Activated CD4-positive, alpha-beta T cell treated with anti-CD3 and anti-CD28 coated beads for 4 hours (primary cell): ENCODE data around the gene PLEKHH3.
A peak's percentile ranks its signal among the peaks of the same experiment; 100 is the strongest.
"Not testable (repeated sequence)": the region's sequence is repeated elsewhere in the genome, so short reads cannot be mapped to it uniquely, and the experiment has no call there.

Experiments
- DNase-seq, 2 donors: peaks; one replicate each; pipeline ENCODE4 v3.0.0-alpha.2; 2020

PLEKHH3 gene

GRCh38 chr17:42670789-42671657 is 5.8 kb downstream of the PLEKHH3 start:
- DNase-seq, result no peak

DNA sequence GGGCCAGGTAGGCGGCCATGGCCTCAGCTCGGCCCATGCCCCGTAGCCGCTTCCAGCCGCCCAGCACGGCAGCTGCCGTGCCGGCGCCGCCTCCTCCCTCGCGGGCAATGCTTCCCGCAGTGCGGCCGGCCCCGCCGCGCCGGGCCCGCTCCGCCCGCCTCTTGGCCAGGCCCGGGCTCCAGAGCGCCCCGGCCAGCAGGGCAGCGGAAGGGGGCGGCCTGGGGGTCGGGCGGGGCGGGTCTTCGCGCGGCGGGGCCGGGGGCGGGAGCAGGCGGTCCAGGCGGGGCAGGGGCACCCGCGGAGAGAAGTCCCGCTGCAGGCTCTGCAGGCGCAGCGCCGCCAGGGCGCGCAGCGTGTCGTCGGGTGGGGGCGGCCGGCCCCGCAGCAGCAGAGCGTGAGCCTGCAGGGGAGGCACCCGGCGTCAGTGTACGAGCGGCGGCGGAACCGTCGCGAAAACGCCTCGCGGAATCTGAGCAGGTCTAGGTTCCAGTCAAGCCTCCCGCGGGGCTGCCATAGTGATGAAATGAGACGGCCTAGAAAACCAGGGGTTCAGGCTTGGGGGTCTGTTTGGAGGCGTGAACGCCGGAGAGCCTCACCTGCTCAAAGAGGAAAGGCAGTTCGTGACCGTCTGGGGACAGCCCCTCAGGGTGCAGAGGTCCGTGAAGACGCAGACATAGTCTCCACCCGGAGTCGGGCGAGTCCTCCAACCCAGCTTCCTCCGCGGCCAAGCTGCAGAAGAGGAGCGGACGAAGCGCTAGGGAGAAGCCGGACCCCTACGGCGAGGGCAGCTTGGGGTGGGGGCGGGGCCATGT is 6.6 kb downstream of the PLEKHH3 start:
- DNase-seq, result peak in 1 of 2 donors; percentile 45

DNA sequence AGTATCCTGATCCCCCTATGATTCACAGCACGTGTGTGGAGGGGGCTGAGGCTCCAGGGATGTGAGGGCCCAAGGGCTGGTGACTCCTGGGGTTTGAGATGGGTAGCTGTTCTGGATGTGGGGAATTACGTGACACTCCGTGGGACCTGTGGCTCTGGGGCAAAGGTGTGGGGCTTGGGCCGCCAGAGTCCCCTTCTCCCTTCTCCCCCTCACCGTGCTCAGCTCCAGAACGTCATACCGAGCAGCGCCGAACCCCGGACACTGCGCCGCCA is 7.2 kb downstream of the PLEKHH3 start:
- no peak for DNase-seq

- DNase-seq, result no peak
Measured at GRCh38 chr17:42667088-42667951, 9.5 kb downstream of the PLEKHH3 start.

DNA sequence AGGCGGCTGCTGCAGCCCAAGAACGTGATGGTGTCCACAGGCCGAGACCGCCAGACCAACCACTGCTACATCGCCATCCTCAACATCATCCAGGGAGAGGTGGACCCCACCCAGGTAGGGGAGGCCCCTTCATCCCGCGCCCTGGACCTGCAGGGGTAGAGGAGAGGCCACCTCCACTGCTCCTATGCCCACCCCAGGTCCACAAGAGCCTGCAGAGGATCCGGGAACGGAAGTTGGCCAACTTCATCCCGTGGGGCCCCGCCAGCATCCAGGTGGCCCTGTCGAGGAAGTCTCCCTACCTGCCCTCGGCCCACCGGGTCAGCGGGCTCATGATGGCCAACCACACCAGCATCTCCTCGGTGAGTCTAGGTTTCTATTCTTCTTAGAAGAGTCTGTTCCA is 10.7 kb downstream of the PLEKHH3 start:
- not testable (repeated sequence) for DNase-seq

GRCh38 chr17:42665581-42666001 is 11.2 kb downstream of the PLEKHH3 start:
- DNase-seq, result no peak

DNA sequence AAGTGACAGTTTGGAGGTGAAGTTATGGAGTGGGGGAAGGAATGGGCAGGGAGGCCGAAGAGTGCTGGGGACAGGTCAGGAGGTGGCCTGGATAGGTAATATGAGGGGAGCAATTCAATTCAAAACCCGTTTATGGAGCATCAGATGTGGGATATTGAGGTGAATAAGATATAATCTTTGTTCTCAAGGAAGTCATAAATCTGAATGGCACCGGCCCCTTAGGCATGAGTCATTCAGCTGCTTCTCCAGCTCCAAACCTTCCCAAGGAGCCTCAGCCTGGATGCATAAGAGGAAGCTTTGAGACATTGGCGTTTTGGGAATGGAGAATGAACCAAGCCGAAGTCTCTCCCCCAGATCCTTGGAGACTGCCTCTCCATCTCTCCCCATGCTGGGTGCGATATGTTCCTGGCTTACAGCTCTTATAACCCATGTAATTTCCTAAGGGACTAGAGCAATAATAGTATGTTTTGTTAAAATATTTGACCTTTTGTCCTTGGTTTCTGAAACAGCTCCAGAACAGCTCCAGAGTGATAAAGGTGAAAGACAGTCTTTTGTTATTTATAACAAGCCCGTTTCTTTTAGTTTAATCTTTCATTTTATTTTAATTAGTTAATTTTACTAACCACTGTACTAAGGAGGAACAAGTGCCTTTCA is 16.0 kb downstream of the PLEKHH3 start:
- no peak for DNase-seq

DNA sequence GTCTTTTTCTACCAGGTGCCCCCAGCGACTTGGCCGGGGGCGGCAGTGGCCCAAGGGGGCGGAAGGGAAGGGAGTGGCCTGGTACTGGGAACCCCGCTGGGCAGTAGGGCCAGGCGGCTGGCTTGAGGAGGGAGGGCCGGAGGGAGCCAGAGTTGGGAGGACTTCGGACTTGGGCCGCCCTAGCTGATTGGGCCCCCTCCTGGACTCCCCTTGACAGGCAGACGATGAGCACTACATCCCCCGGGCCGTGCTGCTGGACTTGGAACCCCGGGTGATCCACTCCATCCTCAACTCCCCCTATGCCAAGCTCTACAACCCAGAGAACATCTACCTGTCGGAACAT is 16.9 kb downstream of the PLEKHH3 start:
- not testable (repeated sequence) for DNase-seq

- peak; percentile 76 to 79 for DNase-seq
Measured at GRCh38 chr17:42659079-42659931, 17.5 kb downstream of the PLEKHH3 start, which contains the start of gene TUBG2. TSS of gene TUBG2 (plus strand) at chr17:42659284. CDS start at chr17:42659504, 220 bp downstream.

GRCh38 chr17:42657824-42658588 is 18.8 kb downstream of the PLEKHH3 start:
- no peak for DNase-seq

- no peak for DNase-seq
Measured at GRCh38 chr17:42655528-42655927, 21.3 kb downstream of the PLEKHH3 start.

DNA sequence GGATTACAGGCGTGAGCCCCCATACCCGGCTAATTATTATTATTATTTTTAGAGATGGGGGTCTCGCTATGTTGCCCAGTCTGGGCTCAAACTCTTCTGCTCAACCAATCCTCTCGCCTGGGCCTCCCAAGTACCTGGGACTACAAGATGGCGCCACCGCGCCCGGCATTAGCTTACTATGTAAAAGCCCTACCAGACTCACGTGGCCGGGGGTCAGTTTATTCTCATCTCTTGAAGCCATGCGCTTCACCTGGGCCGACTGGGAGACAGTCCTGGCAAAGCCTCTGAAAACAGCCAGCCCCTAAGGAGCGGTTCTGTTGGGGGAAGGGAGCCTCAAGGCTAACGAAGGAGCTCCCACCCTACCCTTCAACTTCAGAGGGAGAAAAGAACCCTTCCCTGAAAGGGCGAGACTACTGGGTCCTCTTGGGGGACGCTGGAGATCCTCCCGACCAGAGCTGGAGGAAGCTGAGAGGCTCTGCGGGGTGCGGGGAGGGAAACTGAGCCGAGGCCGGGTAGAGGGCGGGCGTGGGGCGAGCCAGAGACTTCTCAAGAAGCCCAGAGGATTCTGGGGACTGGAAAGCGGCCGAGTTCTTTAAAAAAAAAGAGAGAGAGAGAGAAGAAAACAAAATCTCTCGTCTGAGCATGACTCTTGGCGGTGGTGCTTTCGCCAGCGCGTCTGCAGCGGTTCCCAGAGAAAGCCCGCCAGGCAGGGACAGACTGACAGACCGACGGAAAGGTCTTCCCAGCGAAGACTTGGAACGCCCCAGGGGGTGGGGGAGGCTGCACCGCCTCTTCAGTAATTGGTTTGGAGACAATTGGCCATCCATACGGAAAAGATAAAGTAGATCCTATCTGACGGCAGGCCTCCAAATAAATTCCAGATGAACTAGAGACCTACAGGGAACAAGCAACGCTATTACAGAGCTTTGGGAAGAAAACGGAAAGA is 23.3 kb downstream of the PLEKHH3 start:
- DNase-seq, result no peak

DNA sequence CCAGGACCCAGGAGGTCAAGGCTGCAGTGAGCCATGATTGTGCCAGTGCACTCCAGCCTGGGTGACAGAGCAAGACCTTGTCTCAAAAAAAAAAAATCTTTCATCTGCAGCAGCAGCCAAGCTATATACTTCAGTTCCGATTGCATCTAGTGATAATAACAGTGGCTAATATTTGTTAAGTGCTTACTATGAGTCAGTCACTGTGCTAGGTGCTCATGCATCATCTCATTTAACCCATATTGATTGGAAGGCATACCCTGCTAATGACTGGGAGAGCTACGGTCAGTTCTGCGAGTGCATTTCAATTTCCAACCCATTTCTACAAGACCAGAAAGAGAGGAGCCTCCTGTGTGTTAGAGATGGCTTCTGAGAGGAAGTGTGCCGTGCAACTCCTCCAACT is 25.4 kb downstream of the PLEKHH3 start:
- no peak for DNase-seq

- no peak for DNase-seq
Measured at GRCh38 chr17:42647778-42648177, 29.0 kb downstream of the PLEKHH3 start.

DNA sequence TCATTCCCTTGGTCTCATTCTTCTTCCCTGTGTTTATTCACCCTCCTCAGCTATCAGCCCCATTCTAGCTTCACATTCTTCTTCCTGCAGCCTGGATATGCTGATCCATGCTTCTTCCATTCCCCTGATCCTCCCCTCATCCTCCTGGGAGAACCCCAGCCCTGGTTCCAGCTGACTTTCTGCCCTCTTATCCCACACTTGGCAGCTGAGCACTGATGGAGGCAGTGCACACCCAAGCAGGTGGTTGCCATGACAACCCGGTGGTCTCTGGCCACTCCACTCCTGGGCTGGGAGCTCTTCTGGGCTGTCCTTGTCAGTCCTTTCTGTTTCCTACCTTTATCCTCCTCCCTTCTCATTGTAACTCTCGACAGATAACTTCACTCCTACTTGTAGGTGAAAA is 34.5 kb downstream of the PLEKHH3 start:
- no peak for DNase-seq

DNA sequence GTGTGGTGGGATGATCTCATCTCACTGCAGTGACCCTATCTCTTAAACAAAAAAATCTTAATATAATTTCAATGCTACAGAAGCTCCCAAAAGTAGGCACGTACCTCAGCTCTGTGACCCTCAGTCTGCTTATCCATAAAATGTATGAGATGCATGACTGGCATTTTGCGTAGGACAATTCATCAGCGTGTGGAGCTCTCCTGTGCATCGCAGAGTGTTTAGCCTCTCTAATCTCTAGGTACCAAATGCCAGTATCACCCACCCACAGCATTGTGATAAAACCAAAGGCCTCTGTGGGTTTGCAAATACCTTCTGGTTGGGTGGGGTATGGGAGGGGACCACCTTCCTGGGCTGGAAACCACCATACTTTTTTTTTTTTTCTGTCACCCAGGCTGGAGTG is 36.7 kb downstream of the PLEKHH3 start:
- no peak for DNase-seq

GRCh38 chr17:42639525-42640113 is 37.2 kb downstream of the PLEKHH3 start:
- no peak for DNase-seq

DNA sequence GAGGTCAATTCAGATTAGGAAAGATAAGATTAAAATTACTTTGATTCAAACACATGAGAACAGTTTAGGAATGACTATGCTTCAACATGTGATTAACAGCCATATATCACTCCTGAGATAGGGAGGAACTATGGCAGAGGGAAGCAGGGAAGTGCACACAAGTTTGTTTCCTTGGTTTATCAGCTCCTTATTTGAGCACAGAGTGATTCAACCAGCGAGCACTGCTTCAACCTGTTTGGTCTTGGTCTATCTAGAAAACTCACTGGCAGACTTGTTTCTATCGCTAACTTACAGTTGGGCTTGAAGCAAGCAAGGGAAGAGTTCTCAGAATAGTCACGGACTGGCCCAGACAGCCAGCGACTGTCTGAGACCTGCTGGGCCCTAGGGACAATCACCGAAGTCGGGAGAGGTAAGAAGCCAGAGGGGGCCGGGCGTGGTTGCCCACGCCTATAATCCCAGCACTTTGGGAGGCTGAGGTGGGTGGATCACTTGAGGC is 43.8 kb downstream of the PLEKHH3 start:
- DNase-seq, result no peak

- DNase-seq, result no peak
Measured at GRCh38 chr17:42629411-42630009, 47.3 kb downstream of the PLEKHH3 start.
